Coronary artery (tissue), 2 donors: ENCODE measurements around the gene TRIM65.

Experiments
- DNase-seq: peaks from one replicate; pipeline ENCODE4 v3.0.0-alpha.2; 2017; ENCODE audit warnings: low spot score
- H3K27ac ChIP-seq, 2 donors: fragments of 200-600 bp; sonication (generic); one replicate each; pipeline ENCODE4 v1.5.1; 2016 to 2019
- H3K4me3 ChIP-seq: fragments of 200-600 bp; sonication (generic); 2 replicates; pipeline ENCODE4 v1.5.1; 2016; ENCODE audit warnings: mild to moderate bottlenecking, moderate library complexity
- CTCF ChIP-seq: fragments of 200-600 bp; sonication (generic); IDR thresholded peaks from one replicate; pipeline ENCODE4 v1.5.1; 2019; ENCODE audit warnings: antibody characterized with exemption

TRIM65 gene

GRCh38 chr17:75846692-75847613, 49.8 kb downstream of the TRIM65 start:
- TF ChIP-seq CTCF, result no peak
- peak overlapping the region in 1 of 2 donors; percentile 96 for H3K27ac ChIP-seq
- no peak overlapping the region for H3K4me3 ChIP-seq
- DNase-seq, result no peak

DNA sequence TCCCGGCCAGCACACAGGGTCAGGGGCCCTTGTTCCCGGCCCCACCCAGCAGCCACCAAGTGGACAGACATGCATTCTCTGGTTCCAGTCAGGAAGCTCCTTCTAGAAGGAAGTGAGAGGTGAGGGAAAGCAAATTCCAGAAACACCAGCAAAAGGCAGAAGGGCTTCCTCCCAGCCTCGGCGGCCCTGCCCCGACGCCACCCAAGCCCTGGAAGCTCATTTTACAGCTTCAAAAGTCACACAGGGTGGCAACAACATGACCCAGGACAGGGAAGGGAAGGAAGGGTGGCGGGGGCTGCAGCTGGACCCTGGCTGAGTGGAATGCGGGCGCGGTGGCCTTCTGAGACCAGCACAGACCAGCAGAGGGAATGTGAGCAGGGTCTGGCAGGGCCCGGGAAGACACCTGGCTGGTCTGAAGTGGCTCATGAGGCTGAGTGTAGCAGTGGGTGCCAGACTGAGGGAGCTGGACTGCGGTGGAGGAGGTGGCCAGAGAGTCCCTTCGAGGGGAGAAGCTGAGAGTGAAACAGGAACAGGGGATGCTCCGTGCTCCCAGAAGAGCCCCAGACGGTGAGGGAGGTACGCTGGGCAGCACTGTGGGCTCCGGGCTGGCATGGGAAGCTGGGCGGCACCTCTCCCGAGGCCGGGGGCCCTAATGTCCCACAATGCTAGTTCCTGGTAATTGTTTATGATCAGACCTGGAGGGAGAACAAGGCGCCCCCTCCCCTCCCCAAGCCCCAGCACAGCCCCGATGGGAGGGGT, 50.6 kb downstream of the TRIM65 start:
- H3K27ac ChIP-seq, result peak overlapping the region; percentile 91 to 96
- DNase-seq, result no peak
- no peak overlapping the region for H3K4me3 ChIP-seq
- TF ChIP-seq CTCF, result no peak

- peak overlapping the region; percentile 91 to 96 for H3K27ac ChIP-seq
- DNase-seq, result peak; percentile 96
- H3K4me3 ChIP-seq, result peak overlapping the region; percentile 54
- peak; percentile 87 for TF ChIP-seq CTCF
Measured at GRCh38 chr17:75845058-75845711, 51.6 kb downstream of the TRIM65 start.

DNA sequence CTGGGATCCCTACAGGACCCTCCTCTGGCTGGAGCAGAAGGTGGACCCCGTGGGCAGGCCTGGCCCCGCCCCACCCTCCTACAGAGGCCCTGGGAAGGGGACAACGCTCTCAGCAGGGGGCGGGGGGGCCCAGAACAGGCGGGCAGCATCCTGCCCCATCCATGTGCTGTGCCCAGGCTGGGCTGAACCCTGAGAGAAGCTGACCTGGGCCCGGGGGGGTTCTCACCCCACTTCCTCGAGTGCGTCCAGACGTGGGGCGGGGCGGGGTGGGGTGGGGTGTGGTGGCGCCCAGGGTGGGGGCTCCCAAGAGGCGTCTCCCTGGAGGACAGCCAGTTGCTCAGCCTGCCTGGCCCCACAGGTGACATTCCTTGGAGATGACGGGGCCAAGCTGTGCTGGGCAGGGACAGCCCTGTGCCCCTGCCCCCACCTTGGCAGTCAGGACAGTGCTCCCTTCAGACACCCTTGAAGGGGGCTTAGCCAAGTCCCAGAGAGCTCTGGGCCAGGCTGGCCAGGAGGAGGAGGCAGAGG, 52.2 kb downstream of the TRIM65 start:
- Histone ChIP-seq H3K27ac (peak overlapping the region; percentile 91 to 96), H3K4me3 (peak overlapping the region; percentile 54)
- no peak for TF ChIP-seq CTCF
- no peak for DNase-seq

GRCh38 chr17:75843577-75844529, 52.9 kb downstream of the TRIM65 start, which contains the start of gene UNC13D:
TSS of gene UNC13D (minus strand) at chr17:75844404. CDS start at chr17:75844337, 67 bp downstream.
- Histone ChIP-seq H3K27ac (peak within 1 kb of the TSS; percentile 91 to 96), H3K4me3 (peak within 1 kb of the TSS; percentile 54)
- DNase-seq, result no peak
- TF ChIP-seq CTCF, result no peak
